Stimulated activated CD8-positive, alpha-beta memory T cell treated with anti-CD3 and anti-CD28 coated beads, Interleukin-4, amount 100 ng/mL, for 4 hours (primary cell): ENCODE data around the gene GSS.

Experiments used
- DNase-seq, 2 donors: peaks; one replicate each; pipeline ENCODE4 v3.0.0-alpha.2; 2020; ENCODE audit warnings: low read depth in 2 of 2, low spot score in 1 of 2

GSS gene

DNA sequence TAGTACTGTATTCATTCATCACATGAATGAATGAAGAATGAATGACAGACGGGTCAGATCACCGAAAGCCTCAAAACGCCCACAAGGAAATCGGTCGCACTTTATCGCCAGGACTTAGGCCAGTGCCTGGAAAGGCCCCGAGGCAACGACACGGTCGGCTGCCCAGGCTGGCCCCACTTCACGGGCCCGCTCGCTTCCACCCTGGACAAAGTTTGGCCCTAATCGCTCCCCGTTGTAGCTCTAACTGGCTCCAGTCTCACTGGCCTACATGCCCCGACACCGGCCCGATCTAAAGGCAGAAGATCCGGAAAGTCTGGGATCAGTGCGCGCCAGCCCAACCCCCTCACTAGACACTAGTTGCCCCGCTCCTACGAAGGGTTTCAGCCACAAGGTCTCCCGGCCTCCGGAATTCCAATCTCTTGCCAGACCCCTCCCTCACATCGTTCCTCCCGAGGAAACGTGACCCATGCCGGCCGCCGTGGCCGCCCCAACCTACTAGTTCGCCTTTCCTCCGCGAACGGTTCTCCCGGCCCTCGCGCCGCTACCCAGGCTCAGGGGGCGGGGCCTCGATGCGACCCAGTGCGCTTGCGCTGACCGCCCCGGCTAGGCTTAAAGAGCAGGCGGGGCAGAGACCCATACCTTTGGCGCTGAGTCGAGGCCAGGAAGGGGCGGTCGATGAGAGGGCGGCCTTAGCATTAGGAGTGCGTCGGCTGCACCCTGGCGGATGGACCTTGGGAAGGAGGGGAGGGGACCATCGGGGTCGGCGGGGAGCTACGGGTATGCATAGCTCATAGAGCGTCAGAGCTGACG, at the start of gene GSS, which contains the start of gene MYH7B:
Gene GSS (minus strand): TSS at position 576 of the 810 bp plus-strand sequence. CDS start 3,954 bp downstream, outside the sequence.
Gene MYH7B (plus strand): TSS at position 638 of the 810 bp plus-strand sequence. CDS start 22,138 bp downstream, outside the sequence.
- DNase-seq = peak; percentile 89 to 97

DNA sequence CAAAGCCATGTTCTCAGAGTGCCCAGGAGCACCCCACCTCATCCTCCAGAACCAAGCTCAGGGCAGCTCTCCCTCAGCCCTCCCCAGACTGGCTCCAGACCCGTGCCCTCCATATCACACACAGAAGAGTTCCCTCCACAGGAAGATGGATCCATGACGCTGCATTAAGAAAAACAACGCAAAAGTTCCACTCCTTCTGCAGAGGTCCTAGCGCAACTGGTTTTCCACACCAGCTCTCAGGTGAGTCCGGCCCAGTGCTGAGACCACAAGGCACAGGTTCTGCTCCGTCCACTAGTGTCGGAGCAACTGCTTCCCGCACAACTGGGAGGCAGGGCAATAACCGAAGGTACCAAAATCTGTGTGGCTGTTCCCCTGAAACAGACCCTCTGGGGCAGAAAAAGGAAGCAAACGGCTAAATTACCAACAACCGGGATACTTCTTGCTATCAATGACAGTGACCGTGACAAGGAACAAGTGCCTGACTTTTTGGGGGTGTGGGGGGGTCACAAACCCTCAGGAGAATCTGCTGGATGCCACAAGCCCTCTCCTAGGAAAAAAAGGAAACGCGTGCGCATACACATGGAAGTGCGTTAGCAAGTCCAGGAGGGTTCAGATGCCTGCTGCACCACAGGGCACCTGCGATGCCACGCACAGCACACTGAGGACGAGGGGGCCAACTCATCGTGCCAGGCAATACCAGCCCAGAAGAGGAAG, 49.3 kb upstream of the GSS start:
- DNase-seq = no peak

DNA sequence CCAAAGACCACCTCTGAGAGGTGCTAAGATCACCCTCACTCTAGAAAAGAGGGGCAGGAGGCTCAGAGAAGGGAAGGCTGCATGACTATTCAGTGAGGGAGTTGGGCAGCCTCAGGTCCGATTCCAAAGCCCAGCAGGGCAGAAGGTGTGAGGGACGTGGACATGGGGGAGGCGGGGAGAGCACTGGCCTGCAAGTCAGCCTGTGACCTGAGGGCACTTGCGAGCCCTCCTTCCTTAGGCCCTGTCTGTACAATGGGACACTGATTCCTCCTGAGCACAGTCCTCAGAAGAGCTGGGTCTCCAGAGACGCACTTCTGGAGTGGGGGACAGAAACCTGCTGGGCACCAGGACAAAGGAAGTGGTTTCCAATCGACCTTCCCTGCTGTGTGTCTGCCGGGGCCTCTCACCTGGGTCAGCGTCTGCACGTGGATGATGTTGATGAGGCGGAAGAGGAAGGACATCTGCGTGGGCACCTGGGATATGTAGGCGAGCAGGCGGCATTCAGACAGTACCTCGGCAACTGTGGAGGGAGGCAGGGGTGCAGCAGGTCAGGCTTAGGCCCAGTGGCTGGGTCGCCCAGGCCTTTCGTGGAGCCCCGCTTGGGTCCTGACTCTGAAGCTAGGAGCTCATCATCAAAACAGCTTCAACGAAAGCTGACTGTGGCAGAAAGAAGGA, 48.6 kb upstream of the GSS start:
- DNase-seq = no peak

DNA sequence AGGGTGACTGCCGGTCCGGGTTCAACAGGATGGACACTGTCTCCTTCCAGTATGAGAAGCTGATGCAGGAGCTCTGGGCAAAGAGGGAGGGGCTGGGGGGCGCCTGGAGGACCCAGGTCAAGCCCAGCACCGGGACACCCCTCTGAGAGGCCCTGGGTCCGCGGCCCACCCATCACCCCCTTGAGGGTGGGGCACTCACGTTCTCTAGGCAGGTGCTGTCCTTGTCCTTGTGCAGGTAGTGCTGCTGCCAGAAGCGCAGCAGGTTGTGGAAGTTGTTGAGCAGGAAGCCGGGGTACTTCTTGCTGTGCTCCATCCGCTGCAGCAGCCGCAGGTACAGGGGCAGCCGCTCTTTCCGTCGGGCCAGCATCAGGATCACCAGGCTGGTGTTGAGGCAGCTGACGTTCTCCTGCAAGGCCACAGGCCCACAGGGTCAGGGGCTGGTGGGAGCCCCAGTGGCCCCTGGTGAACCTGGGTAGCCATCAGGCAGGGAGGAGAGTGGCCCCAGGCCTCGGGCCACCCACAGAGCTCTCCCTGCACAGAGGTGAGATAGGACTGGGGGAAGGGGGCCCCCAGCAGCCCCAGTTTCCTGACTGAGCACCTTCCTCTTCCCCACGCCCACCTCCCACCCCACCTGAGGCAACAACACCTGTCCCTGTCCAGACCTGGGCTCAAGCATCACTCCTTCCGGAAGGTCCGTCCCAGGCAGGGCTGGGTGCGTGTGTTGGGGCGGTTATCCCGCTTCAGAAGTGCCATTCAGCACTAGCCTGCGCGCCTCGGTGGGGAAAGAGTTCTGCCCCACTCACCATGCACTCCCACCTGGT, 47.8 kb upstream of the GSS start:
- DNase-seq = no peak

DNA sequence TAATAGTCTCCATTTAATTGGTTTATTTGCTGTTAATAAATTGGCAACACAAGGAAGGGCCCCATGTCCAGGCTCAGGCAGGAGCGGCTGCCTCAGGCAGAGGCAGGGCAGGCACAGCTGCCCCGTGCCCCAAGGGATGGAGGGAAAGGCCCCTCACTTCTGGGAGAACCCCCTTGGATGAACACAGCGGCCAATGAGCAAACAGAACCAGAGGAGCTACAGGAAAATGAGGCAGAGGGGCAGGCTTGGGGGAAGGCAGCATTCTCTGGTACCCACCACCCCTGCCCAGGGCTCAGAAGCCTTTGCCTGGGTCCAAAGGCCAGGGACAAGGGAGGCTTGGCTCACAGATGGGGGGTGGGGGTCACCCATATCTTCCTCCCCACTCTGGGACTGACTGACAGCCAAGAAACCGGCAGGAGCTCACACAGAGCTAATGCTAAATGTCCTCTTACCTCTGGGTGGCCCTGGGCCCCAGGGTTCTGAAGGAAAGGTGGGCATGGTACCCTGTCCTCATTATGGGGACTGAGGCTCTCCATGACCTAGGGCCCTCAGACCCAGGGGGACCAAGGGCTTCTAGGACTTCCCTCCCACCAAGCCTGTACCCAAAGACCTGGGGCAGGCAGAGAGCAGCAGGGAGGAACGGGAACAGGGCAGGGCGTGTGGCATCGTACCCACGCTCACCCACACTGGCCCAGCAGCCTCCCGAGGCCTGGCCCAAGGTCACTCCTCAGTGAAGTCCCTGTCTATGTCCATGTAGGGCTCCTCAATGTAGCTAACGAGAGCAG, 47.0 kb upstream of the GSS start:
- DNase-seq = no peak

DNA sequence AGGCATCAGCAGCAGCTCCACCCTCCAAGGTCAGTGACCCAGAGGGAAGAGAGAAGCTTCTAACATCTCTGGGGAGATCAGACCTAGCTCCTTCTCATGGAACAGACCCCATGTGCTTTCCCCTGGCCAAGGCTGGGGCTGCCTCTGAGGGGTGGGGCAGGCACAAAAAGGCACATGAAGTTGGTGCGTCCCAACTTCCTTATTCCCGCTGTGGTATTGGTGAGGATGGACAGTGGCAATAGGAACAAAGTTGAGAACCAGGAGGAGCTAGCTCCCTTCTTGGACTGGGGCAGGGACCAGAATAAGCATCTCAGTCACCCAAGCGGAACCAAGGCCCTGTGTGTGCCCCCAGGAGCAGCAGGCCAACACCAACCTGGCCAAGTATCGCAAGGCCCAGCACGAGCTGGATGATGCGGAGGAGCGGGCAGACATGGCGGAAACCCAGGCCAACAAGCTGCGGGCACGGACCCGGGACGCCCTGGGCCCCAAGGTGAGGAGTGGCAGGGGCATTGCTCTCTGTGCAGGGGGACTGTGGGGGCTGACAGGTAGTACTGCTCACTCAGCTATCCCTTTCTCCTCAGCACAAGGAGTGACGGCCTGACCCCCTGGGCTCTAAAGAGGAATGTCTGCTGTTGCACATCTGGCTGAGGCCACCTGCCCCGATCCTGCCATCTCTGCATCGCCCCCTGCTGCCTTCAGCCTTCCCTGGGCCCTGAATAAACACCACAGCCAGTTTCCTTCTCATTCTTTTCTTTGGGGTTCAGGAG, 46.2 kb upstream of the GSS start:
- no peak for DNase-seq

DNA sequence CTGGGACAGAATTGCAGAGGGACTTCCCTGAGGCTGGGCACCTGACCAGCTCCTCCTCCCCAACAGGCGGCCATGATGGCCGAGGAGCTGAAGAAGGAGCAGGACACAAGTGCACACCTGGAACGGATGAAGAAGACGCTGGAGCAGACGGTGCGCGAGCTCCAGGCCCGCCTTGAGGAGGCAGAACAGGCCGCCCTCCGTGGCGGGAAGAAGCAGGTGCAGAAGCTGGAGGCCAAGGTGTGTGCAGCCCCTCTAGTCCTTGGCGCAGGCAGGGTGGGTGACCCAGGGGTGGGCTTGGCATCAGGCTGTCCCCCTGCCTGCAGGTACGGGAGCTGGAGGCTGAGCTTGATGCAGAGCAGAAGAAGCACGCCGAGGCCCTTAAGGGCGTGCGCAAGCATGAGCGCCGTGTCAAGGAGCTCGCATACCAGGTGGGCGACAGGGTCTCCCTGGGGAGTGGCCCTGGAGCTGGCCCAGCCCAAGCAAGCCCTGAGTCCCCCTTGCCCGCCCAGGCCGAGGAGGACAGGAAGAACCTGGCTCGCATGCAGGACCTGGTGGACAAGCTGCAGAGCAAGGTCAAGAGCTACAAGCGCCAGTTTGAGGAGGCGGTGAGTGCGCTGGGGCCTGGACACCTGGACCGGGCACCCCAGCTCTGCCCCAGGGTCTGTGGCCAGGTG, 45.5 kb upstream of the GSS start:
- DNase-seq = no peak

DNA sequence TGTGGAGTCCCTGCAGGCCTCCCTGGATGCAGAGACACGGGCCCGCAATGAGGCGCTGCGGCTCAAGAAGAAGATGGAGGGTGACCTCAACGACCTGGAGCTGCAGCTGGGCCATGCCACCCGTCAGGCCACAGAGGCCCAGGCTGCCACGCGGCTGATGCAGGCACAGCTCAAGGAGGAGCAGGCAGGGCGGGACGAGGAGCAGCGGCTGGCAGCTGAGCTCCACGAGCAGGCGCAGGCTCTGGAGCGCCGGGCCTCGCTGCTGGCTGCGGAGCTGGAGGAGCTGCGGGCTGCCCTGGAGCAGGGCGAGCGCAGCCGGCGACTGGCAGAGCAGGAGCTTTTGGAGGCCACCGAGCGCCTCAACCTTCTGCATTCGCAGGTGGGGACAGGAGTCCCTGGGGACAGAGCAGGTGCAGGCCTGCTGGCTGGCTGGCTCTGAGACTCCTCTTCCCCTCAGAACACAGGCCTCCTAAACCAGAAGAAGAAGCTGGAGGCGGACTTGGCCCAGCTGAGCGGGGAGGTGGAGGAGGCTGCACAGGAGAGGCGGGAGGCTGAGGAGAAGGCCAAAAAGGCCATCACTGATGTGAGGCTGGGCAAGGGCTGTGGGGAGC, 44.8 kb upstream of the GSS start:
- no peak for DNase-seq

DNA sequence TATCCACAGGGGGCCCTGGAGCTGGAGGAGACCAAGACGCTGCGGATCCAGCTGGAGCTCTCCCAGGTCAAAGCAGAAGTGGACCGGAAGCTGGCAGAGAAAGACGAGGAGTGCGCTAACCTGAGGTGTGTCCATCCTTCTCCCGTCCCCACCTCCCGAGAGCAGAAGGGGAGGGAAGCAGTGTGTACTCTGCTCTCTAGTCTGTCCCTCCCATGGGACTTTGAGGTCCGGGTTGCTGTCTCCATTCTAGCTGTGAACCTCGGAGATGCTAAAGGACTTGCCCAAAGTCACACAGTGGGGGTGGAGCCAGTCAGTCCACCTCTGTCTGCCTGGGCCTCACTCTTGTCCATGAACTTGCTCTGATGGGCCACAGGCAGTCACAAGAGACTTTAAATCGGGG, 44.2 kb upstream of the GSS start:
- no peak for DNase-seq

DNA sequence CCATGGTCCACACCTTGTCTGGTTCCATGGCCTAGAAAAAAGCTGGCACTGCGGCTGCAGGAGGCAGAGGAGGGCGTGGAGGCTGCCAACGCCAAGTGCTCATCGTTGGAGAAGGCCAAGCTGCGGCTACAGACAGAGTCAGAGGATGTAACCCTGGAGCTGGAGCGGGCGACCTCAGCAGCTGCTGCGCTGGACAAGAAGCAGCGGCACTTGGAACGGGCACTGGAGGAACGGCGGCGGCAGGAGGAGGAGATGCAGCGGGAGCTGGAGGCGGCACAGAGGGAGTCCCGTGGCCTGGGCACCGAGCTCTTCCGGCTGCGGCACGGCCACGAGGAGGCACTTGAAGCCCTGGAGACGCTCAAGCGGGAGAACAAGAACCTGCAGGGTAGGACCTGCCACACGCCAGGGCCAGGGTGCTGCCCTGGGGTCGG, 43.4 kb upstream of the GSS start:
- DNase-seq = no peak

DNA sequence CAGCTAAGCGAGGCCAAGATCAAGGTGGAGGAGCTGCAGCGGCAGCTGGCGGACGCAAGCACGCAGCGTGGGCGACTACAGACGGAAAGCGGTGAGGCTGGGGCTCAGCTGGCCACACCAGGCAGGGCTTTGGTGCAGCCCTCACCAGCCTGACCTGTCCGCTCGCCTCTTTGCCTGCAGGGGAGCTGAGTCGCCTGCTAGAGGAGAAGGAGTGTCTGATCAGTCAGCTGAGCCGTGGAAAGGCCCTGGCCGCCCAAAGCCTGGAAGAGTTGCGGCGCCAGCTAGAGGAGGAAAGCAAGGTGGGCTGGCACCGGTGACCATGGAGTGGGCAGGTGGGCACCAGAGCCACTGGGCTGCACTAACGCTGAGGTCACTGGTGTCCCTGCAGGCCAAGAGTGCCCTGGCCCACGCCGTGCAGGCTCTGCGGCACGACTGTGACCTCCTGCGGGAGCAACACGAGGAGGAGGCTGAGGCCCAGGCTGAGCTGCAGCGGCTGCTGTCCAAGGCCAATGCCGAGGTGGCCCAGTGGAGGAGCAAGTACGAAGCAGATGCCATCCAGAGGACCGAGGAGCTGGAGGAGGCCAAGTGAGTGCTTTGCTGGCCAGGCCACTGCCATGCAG, 42.8 kb upstream of the GSS start:
- DNase-seq = no peak

DNA sequence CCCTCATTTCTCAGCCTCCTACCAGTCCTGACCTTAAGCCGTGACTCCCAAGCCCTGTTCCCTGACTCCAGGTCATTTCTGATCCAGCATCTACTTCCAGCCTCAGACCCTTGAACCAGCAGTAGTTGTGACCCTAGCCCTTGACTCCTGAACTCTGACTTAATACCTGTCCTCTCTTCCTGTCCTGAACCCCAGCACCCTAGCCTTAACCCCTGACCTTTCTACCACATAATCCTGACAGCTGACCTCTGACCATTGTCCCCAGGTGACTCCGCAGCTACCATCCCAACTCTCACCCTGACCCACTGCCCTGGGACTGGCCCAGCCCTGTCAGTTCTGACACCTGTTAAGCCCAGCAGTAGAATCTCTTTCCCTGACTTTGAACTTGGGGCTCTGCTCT, 42.2 kb upstream of the GSS start:
- no peak for DNase-seq

DNA sequence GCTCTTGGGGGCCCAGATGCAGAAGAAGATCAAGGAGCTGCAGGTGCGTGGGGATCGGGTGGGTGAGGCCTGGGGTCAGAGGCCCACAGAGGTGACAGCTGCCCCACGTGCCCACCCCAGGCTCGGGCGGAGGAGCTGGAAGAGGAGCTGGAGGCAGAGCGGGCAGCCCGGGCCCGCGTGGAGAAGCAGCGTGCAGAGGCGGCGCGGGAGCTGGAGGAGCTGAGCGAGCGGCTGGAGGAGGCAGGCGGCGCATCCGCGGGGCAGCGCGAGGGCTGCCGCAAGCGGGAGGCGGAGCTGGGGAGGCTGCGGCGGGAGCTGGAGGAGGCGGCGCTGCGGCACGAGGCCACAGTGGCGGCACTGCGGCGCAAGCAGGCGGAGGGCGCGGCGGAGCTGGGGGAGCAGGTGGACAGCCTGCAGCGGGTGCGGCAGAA, 41.5 kb upstream of the GSS start:
- no peak for DNase-seq

DNA sequence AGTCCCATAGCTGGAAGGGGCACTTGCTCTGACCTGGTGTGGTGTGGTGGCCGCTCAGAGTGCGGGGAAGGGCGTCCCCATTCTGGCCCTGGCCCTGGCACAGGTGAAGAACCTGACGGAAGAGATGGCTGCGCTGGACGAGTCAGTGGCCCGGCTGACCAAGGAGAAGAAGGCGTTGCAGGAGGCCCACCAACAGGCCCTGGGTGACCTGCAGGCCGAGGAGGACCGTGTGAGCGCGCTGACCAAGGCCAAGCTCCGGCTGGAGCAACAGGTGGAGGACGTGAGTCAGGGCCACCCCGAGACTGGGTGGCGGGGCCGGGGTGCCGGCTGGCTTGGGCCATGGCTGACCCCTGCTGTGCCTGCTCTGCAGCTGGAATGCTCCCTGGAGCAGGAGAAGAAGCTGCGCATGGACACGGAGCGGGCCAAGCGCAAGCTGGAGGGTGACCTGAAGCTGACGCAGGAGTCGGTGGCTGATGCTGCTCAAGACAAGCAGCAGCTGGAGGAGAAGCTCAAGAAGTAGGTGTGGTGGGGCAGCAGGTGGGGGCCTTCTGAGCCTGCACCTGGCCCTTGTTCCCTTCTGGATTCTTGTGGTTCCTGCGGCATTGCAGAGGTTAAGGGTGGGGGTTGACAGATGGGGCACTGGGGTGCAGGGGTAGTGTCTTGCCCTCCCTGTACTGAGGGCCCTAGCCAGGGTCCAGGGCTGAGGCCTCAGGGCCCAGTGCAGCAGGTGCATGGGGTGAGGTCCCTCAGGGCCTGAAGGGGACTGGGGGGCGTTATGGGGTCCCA, 40.8 kb upstream of the GSS start:
- no peak for DNase-seq

DNA sequence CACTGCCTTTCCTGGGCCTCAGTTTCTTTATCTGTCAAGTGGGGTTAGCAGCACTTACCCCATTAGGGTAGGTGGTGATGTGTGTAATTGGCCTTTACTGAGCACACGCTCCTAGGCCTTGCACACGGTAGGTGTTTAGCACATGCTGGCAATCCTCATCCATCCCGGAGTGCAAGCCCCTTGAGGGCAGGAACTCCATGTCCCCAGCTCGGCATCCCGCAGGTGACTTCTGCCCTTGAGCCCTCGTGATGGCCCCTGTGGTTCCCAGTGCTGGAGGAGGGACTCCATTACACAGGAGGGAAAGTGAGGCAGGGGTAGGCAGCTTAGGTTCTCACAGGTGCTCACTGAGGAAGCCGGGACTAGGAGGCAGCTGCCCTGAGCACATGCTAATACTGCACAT, 40.1 kb upstream of the GSS start:
- DNase-seq = no peak

DNA sequence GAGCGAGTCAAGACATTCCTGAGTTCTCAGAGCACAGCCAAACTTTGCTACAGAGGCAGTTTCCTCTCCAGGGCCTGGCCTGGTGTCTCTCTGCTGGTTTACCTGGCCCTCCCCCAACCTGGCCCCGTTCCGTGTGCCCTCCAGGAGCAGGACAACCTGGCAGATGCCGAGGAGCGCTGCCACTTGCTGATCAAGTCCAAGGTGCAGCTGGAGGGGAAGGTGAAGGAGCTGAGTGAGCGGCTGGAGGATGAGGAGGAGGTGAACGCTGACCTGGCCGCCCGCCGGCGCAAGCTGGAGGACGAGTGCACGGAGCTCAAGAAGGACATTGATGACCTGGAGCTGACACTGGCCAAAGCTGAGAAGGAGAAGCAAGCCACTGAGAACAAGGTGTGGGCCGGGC, 39.6 kb upstream of the GSS start:
- DNase-seq = no peak

DNA sequence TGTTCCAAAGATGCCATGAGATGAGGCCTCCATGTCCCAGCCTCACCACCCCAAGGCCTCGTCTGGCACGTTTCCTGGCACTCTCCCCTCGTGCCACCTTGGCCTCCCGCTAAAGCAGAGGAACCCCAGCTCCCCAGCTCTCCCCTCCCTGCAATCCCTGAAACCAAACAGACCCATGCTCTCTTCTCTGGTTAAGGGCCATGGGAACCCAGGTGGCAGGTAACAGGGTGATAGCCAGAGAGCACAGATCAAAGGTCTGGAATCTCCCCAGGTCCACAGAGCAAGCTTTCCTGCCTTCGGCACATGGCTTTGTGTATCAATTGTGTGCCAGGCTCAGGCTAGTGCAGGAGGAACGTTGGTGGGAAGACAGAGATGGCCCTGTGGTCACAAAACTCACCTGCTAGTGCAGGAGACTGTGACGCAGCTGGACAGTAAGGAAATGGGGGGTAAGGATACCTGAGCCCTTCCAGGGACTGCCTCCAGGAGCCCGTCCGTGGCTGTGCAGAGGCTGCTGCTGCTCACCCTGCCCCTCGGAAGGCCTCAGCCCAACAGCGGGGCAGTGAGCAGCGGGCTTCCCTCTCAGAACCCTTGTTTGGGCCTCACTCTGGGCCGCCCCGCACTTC, 39.0 kb upstream of the GSS start:
- DNase-seq = no peak
